ENCODE measurements around the gene ZNF512B. TPM values are rescaled to one million over a fixed set of nuclear protein-coding genes. Genes with fewer than 3 reads are reported as not detected.
"Not testable (repeated sequence)": the region's sequence is repeated elsewhere in the genome, so short reads cannot be mapped to it uniquely, and the experiment has no call there.

ZNF512B gene
- total RNA-seq, 4 donors from 2014 or later, result 5.7 to 10.9 (median 8.8) TPM

DNA sequence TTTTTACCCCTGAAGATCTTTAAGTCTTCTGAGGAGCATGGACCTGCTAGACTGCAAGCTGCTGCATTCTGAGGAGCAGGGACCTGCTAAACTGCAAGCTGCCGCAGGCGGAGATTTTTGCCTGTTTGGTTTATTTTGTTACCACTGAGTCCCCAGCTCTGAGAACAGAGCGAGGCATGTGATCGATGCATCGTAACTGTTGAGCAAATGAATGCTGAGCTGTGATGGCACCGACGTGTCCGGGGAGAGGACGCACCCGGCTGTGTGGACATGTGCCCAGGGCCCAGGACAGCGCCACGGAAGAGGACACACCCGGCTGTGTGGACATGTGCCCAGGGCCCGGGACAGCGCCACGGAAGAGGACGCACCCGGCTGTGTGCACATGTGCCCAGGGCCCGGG, 50.6 kb downstream of the ZNF512B start:
- Histone ChIP-seq H3K27me3 (no peaks in the 10 kb centered on the region), H3K27ac (no peak overlapping the region), H3K4me1 (peaks cover 3 to 5% of the 10 kb centered on the region in 2 donors), H3K36me3 (peaks cover 0 to 5% of the 10 kb centered on the region in 2 donors), H3K9me3 (no peaks in the 10 kb centered on the region), H3K4me3 (no peak overlapping the region)
- intact Hi-C loops (cut with DNase I; ENCODE audit: low total_unique reads), result no loop called here
- DNase-seq, result no peak
- ATAC-seq, result no peak
- TF ChIP-seq POLR2A (IDR thresholded peaks at IDR 0.05), result no peak
- TF ChIP-seq, protein P1, sequence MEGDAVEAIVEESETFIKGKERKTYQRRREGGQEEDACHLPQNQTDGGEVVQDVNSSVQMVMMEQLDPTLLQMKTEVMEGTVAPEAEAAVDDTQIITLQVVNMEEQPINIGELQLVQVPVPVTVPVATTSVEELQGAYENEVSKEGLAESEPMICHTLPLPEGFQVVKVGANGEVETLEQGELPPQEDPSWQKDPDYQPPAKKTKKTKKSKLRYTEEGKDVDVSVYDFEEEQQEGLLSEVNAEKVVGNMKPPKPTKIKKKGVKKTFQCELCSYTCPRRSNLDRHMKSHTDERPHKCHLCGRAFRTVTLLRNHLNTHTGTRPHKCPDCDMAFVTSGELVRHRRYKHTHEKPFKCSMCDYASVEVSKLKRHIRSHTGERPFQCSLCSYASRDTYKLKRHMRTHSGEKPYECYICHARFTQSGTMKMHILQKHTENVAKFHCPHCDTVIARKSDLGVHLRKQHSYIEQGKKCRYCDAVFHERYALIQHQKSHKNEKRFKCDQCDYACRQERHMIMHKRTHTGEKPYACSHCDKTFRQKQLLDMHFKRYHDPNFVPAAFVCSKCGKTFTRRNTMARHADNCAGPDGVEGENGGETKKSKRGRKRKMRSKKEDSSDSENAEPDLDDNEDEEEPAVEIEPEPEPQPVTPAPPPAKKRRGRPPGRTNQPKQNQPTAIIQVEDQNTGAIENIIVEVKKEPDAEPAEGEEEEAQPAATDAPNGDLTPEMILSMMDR (IDR thresholded peaks at IDR 0.05 in 4 of 5, conservative IDR thresholded peaks at IDR 0.05 in 1 of 5), result no peak
- in situ Hi-C loops (cut with MboI; ENCODE audit: low sequenced_read_pairs in 4 of 4), result no loop called here

DNA sequence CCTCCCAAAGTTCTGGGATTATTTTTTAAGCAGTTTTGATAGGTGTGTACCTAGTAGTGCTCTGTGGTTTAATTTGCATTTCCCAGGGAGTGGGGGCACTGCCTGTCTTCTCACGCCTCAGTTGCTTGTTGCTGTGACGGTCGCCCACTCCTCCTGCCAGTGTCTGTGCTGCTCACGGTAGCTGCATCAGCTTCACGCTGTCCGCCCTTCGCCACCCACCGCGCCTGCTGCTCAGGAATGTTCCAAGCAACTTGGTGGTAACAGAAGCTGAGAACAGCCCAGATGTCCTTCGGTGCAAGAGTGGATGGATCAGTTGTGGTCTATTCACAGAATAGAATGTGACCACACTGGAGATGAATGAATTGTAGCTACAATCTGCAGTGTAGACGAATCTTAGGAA, 51.9 kb downstream of the ZNF512B start:
- no peak overlapping the region for H3K27ac ChIP-seq
- intact Hi-C loops (cut with DNase I; ENCODE audit: low total_unique reads) (no loop called here), in situ Hi-C loops (cut with MboI; ENCODE audit: low sequenced_read_pairs in 4 of 4) (no loop called here)
- no peak for TF ChIP-seq POLR2A (IDR thresholded peaks at IDR 0.05)
- TF ChIP-seq, protein P1 (IDR thresholded peaks at IDR 0.05 in 4 of 5, conservative IDR thresholded peaks at IDR 0.05 in 1 of 5), result no peak
- no peak for DNase-seq
- peaks cover 3 to 5% of the 10 kb centered on the region in 2 donors for H3K4me1 ChIP-seq
- H3K36me3 ChIP-seq, result peaks cover 0 to 5% of the 10 kb centered on the region in 2 donors
- no peaks in the 10 kb centered on the region for H3K27me3 ChIP-seq
- H3K4me3 ChIP-seq, result no peak overlapping the region
- no peak for ATAC-seq
- H3K9me3 ChIP-seq, result no peaks in the 10 kb centered on the region

DNA sequence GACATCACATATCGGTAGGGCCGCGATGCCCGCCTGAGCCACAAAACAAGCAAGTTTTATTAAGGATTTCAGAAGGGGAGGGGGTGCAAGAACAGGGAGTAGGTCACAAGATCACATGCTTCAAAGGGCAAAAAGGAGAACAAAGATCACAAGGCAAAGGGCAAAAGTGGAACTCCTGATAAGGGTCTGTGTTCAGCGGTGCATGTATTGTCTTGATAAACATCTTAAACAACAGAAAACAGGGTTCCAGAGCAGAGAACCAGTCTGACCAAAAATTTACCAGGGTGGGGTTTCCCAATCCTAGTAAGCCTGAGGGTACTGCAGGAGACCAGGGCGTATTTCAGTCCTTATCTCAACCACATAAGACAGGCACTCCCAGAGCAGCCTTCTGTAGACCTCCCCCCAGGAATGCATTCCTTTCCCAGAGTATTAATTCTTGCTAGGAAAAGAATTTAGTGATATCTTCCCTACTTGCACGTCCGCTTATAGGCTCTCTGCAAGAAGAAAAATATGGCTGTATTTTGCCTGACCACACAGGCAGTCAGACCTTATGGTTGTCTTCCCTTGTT, 53.3 kb downstream of the ZNF512B start:
- H3K4me3 ChIP-seq; DNase-seq; intact Hi-C loops (cut with DNase I; ENCODE audit: low total_unique reads); H3K4me1 ChIP-seq; in situ Hi-C loops (cut with MboI; ENCODE audit: low sequenced_read_pairs in 4 of 4); H3K9me3 ChIP-seq; H3K27me3 ChIP-seq; ATAC-seq; H3K36me3 ChIP-seq; H3K27ac ChIP-seq: not testable (repeated sequence)

DNA sequence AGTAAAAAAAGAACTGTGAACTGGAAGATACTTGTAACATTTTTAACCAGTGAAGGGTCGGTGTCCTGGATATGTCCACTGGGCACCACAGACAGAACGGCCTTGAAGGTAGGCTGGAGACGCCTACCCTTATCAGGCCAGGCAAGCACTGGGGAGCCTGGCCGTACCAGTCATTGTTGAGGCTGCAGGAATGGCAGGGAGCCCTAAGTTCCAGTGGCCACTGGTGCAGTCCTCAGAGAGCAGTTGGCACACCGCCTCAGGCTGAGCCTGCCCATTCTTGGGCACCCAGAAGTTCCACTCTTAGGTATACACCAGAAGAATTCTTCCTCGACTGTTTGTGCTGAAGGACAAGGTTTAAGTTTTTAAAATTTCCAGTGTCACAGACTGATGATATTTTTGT, 54.3 kb downstream of the ZNF512B start:
- Histone ChIP-seq H3K4me3 (no peak overlapping the region), H3K36me3 (peaks cover 0 to 5% of the 10 kb centered on the region in 2 donors), H3K27ac (no peak overlapping the region), H3K9me3 (no peaks in the 10 kb centered on the region), H3K4me1 (peaks cover 16 to 17% of the 10 kb centered on the region in 2 donors), H3K27me3 (no peaks in the 10 kb centered on the region)
- intact Hi-C loops (cut with DNase I; ENCODE audit: low total_unique reads) (no loop called here), in situ Hi-C loops (cut with MboI; ENCODE audit: low sequenced_read_pairs in 4 of 4) (no loop called here)
- TF ChIP-seq, protein P1 (IDR thresholded peaks at IDR 0.05 in 4 of 5, conservative IDR thresholded peaks at IDR 0.05 in 1 of 5), result no peak
- TF ChIP-seq POLR2A (IDR thresholded peaks at IDR 0.05), result no peak
- DNase-seq (no peak), ATAC-seq (no peak)

DNA sequence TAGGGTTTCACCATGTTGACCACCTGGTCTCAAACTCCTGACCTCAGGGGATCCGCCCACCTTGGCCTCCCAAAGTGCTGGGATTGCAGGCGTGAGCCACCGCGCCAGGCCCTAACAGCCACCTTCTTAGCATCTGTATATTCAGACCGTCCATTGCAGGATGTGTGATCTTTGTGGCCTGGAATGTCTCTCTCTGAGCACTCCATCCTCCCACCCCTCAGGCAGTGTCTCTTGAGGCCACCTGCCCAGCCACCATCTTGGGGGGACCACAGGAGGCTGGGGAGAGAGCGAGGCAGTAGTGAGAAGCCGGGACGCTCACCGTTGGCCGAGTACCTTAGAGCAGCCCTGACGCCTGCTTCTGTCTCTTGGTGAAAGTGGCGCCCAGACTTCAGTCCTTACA, 56.0 kb downstream of the ZNF512B start:
- no peak for DNase-seq
- H3K4me1 ChIP-seq, result peaks cover 17 to 18% of the 10 kb centered on the region in 2 donors
- intact Hi-C loops (cut with DNase I; ENCODE audit: low total_unique reads) (no loop called here), in situ Hi-C loops (cut with MboI; ENCODE audit: low sequenced_read_pairs in 4 of 4) (no loop called here)
- no peaks in the 10 kb centered on the region for H3K9me3 ChIP-seq
- H3K27me3 ChIP-seq, result no peaks in the 10 kb centered on the region
- no peak for ATAC-seq
- no peak overlapping the region for H3K27ac ChIP-seq
- H3K36me3 ChIP-seq, result peaks cover 0 to 5% of the 10 kb centered on the region in 2 donors
- TF ChIP-seq, protein P1 (IDR thresholded peaks at IDR 0.05 in 4 of 5, conservative IDR thresholded peaks at IDR 0.05 in 1 of 5), result no peak
- no peak for TF ChIP-seq POLR2A (IDR thresholded peaks at IDR 0.05)
- H3K4me3 ChIP-seq, result no peak overlapping the region
